Naive thymus-derived CD4-positive, alpha-beta T cell (primary cell): ENCODE data around the gene TMEM108. TPM values are rescaled to one million over a fixed set of nuclear protein-coding genes. Genes with fewer than 3 reads are reported as not detected.

Experiments used
- ATAC-seq: fragments of 150-1000 bp; cut with Tn5 transposase; 2 replicates; pipeline ENCODE4 v1.10.0; 2021; ENCODE audit warnings: mild to moderate bottlenecking, moderate library complexity
- CTCF ChIA-PET: fragments of 350-600 bp; sonication (Branson Sonifier 250); formaldehyde crosslinking; loops from one replicate; lab custom pipeline; 2021; ENCODE audit warnings: antibody characterized with exemption; lab: Charles Lee
- POLR2A ChIA-PET: fragments of 350-600 bp; sonication (Branson Sonifier 250); formaldehyde crosslinking; loops from one replicate; lab custom pipeline; 2021; ENCODE audit warnings: antibody characterized with exemption, inconsistent platforms; lab: Charles Lee
- DNase-seq, 9 donors: peaks; one replicate each; pipeline versions ENCODE4 v3.0.0 to v3.0.0-alpha.2; 2020 to 2022; ENCODE audit warnings: mixed read lengths in 1 of 9
- H3K27ac ChIP-seq: one replicate; pipeline ENCODE4 v1.7.0; 2013; ENCODE audit warnings: mild to moderate bottlenecking, low read depth, low read length, moderate library complexity
- H3K27me3 ChIP-seq, 2 donors: one replicate each; pipeline ENCODE4 v1.7.0; 2013; ENCODE audit warnings: low read length in 2 of 2, mild to moderate bottlenecking in 2 of 2, moderate library complexity in 2 of 2; ENCODE audit not compliant: control insufficient read depth in 2 of 2, insufficient read depth in 2 of 2
- H3K36me3 ChIP-seq, 3 experiments: 1 replicate in 2 of 3; 2 replicates in 1 of 3; pipeline ENCODE4 v1.7.0; 2013; ENCODE audit warnings: low read length in 3 of 3, mild to moderate bottlenecking in 3 of 3, moderate library complexity in 1 of 3; ENCODE audit not compliant: insufficient read depth in 3 of 3, control insufficient read depth in 2 of 3
- H3K4me1 ChIP-seq, 2 donors: one replicate each; pipeline ENCODE4 v1.7.0; 2013; ENCODE audit warnings: low read length in 2 of 2, mild to moderate bottlenecking in 2 of 2, moderate library complexity in 1 of 2; ENCODE audit not compliant: control insufficient read depth in 2 of 2, insufficient read depth in 2 of 2
- H3K4me3 ChIP-seq: 2 replicates; pipeline ENCODE4 v1.7.0; 2013; ENCODE audit warnings: mild to moderate bottlenecking, low read length
- H3K9me3 ChIP-seq, 3 experiments: 1 replicate in 2 of 3; 2 replicates in 1 of 3; pipeline ENCODE4 v1.7.0; 2013; ENCODE audit warnings: low read length in 3 of 3; ENCODE audit not compliant: control insufficient read depth in 2 of 3
- H3K27ac Mint-ChIP-seq, 9 donors: one replicate each; pipeline ENCODE4 v1.8.0; 2020 to 2022; ENCODE audit warnings: mixed read lengths in 9 of 9, mild to moderate bottlenecking in 8 of 9, moderate library complexity in 5 of 9, inconsistent platforms in 2 of 9
- H3K27me3 Mint-ChIP-seq, 5 donors: one replicate each; pipeline ENCODE4 v1.8.0; 2021 to 2022; ENCODE audit warnings: mixed read lengths in 5 of 5, mild to moderate bottlenecking in 1 of 5
- H3K36me3 Mint-ChIP-seq, 5 donors: one replicate each; pipeline ENCODE4 v1.8.0; 2020 to 2022; ENCODE audit warnings: mixed read lengths in 5 of 5, mild to moderate bottlenecking in 3 of 5, inconsistent platforms in 1 of 5
- H3K4me1 Mint-ChIP-seq, 7 donors: one replicate each; pipeline ENCODE4 v1.8.0; 2020 to 2022; ENCODE audit warnings: mixed read lengths in 7 of 7, mild to moderate bottlenecking in 3 of 7, inconsistent platforms in 1 of 7
- H3K4me3 Mint-ChIP-seq, 10 donors: one replicate each; pipeline ENCODE4 v1.8.0; 2020 to 2022; ENCODE audit warnings: mild to moderate bottlenecking in 10 of 10, mixed read lengths in 10 of 10, moderate library complexity in 6 of 10, inconsistent platforms in 2 of 10
- H3K9me3 Mint-ChIP-seq, 11 donors: one replicate each; pipeline ENCODE4 v1.8.0; 2020 to 2022; ENCODE audit warnings: mixed read lengths in 11 of 11, mild to moderate bottlenecking in 4 of 11, inconsistent platforms in 1 of 11, moderate library complexity in 1 of 11
- intact Hi-C, 2 donors: fragments of 100-400 bp; cut with micrococcal nuclease; formaldehyde crosslinking; loops; one replicate each; pipeline ENCODE4 v1.15.1; 2023
- polyA plus RNA-seq, 2 donors: library from polyadenylated mRNA; unstranded; fragments of 300-500 nt; fragmentation: Illumina TruSeq; gene quantifications; one replicate each; pipeline ENCODE4 v1.2.3, GENCODE V29; 2021
- total RNA-seq, 6 experiments: library from RNA in 5 of 6; stranded (reverse) in 5 of 6; gene quantifications; 1 replicate in 5 of 6; 2 replicates in 1 of 6; pipeline ENCODE4 v1.2.3 and lab custom pipeline; 2021 to 2026

TMEM108 gene
- total and polyA plus RNA-seq, 7 experiments from 2014 or later, result not detected

GRCh38 chr3:133197619-133198018 lies 159.4 kb downstream of the TMEM108 start:
- Histone ChIP-seq H3K4me1 (no peaks in the 10 kb centered on the region), H3K27ac (no peak overlapping the region), H3K4me3 (no peak overlapping the region), H3K27me3 (no peaks in the 10 kb centered on the region), H3K9me3 (no peaks in the 10 kb centered on the region), H3K36me3 (no peaks in the 10 kb centered on the region)
- ATAC-seq (no peak), DNase-seq (no peak)
- no peak overlapping the region for H3K4me3 Mint-ChIP-seq
- H3K27ac Mint-ChIP-seq, result no peak overlapping the region
- H3K4me1 Mint-ChIP-seq, result no peaks in the 10 kb centered on the region
- intact Hi-C loops, result no loop called here
- H3K27me3 Mint-ChIP-seq, result peaks cover 0 to 13% (median 5%) of the 10 kb centered on the region in 5 donors
- H3K9me3 Mint-ChIP-seq, result peaks cover 0 to 14% (median 5%) of the 10 kb centered on the region in 11 donors
- H3K36me3 Mint-ChIP-seq, result no peaks in the 10 kb centered on the region
- ChIA-PET CTCF (no interaction called here), POLR2A (no interaction called here)

DNA sequence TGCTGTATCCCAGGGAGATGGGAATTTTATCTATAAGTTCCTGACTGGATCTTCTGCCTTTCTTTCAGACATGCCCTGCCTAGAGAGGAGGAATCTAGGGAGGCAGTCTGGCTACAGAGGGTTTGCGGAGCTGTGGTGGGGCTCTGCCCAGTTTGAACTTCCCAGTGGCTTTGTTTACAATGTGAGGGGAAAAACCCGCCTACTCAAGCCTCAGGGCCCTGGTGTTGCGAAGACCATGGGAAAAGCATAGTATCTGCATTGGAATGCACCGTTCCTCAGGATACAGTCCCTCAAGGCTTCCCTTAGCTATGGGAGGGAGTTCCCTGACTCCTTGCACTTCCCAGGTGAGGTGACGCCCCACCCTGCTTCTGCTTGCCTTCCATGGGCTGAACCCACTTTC lies 168.7 kb downstream of the TMEM108 start:
- Histone ChIP-seq H3K4me3 (no peak overlapping the region), H3K4me1 (no peaks in the 10 kb centered on the region), H3K9me3 (no peaks in the 10 kb centered on the region), H3K36me3 (no peaks in the 10 kb centered on the region), H3K27ac (no peak overlapping the region), H3K27me3 (no peaks in the 10 kb centered on the region)
- ChIA-PET CTCF (no interaction called here), POLR2A (no interaction called here)
- H3K9me3 Mint-ChIP-seq, result peaks cover 2 to 18% (median 6%) of the 10 kb centered on the region in 11 donors
- H3K27ac Mint-ChIP-seq, result no peak overlapping the region
- ATAC-seq (no peak), DNase-seq (no peak)
- H3K36me3 Mint-ChIP-seq, result peaks cover 0 to 3% (median 0%) of the 10 kb centered on the region in 5 donors
- H3K4me1 Mint-ChIP-seq, result peaks cover 0 to 20% (median 0%) of the 10 kb centered on the region in 7 donors
- intact Hi-C loops, result no loop called here
- H3K4me3 Mint-ChIP-seq, result no peak overlapping the region
- peaks cover 11 to 29% (median 15%) of the 10 kb centered on the region in 5 donors for H3K27me3 Mint-ChIP-seq

- no peak overlapping the region for H3K27ac Mint-ChIP-seq
- intact Hi-C loops, result no loop called here
- Histone ChIP-seq H3K9me3 (no peaks in the 10 kb centered on the region), H3K4me3 (no peak overlapping the region), H3K4me1 (no peaks in the 10 kb centered on the region), H3K27ac (no peak overlapping the region), H3K36me3 (no peaks in the 10 kb centered on the region), H3K27me3 (no peaks in the 10 kb centered on the region)
- H3K4me1 Mint-ChIP-seq, result peaks cover 0 to 20% (median 0%) of the 10 kb centered on the region in 7 donors
- peaks cover 11 to 29% (median 13%) of the 10 kb centered on the region in 5 donors for H3K27me3 Mint-ChIP-seq
- POLR2A ChIA-PET, result no interaction called here
- peaks cover 0 to 15% (median 4%) of the 10 kb centered on the region in 11 donors for H3K9me3 Mint-ChIP-seq
- H3K4me3 Mint-ChIP-seq, result no peak overlapping the region
- CTCF ChIA-PET, result no interaction called here
- ATAC-seq, result no peak
- peaks cover 0 to 3% (median 0%) of the 10 kb centered on the region in 5 donors for H3K36me3 Mint-ChIP-seq
- DNase-seq, result no peak
Measured at GRCh38 chr3:133208184-133208583, 170.0 kb downstream of the TMEM108 start.

- Histone ChIP-seq H3K4me1 (no peaks in the 10 kb centered on the region), H3K27ac (no peak overlapping the region), H3K27me3 (no peaks in the 10 kb centered on the region), H3K36me3 (no peaks in the 10 kb centered on the region), H3K4me3 (no peak overlapping the region), H3K9me3 (no peaks in the 10 kb centered on the region)
- ATAC-seq, result peak; percentile 27
- ChIA-PET POLR2A (no interaction called here), CTCF (no interaction called here)
- peaks cover 5 to 21% (median 13%) of the 10 kb centered on the region in 5 donors for H3K27me3 Mint-ChIP-seq
- intact Hi-C loops, result no loop called here
- no peak for DNase-seq
- no peak overlapping the region for H3K27ac Mint-ChIP-seq
- H3K4me1 Mint-ChIP-seq, result peaks cover 0 to 20% (median 0%) of the 10 kb centered on the region in 7 donors
- H3K9me3 Mint-ChIP-seq, result peaks cover 0 to 3% (median 0%) of the 10 kb centered on the region in 11 donors
- peak overlapping the region in 1 of 10 donors; percentile 11 for H3K4me3 Mint-ChIP-seq
- H3K36me3 Mint-ChIP-seq, result peaks cover 0 to 2% (median 0%) of the 10 kb centered on the region in 5 donors
Measured at GRCh38 chr3:133209871-133210550, 171.8 kb downstream of the TMEM108 start.

GRCh38 chr3:133210656-133211055 lies 172.5 kb downstream of the TMEM108 start:
- no peaks in the 10 kb centered on the region for H3K9me3 ChIP-seq
- no peak overlapping the region for H3K27ac ChIP-seq
- H3K4me1 ChIP-seq, result no peaks in the 10 kb centered on the region
- Mint-ChIP-seq H3K27ac (no peak overlapping the region), H3K4me3 (no peak overlapping the region), H3K9me3 (peaks cover 0 to 2% (median 0%) of the 10 kb centered on the region in 11 donors), H3K36me3 (peaks cover 0 to 2% (median 0%) of the 10 kb centered on the region in 5 donors), H3K4me1 (peaks cover 0 to 20% (median 0%) of the 10 kb centered on the region in 7 donors), H3K27me3 (peaks cover 4 to 21% (median 12%) of the 10 kb centered on the region in 5 donors)
- CTCF ChIA-PET, result no interaction called here
- POLR2A ChIA-PET, result no interaction called here
- DNase-seq (no peak), ATAC-seq (no peak)
- no peaks in the 10 kb centered on the region for H3K27me3 ChIP-seq
- intact Hi-C loops, result no loop called here
- no peaks in the 10 kb centered on the region for H3K36me3 ChIP-seq
- no peak overlapping the region for H3K4me3 ChIP-seq

DNA sequence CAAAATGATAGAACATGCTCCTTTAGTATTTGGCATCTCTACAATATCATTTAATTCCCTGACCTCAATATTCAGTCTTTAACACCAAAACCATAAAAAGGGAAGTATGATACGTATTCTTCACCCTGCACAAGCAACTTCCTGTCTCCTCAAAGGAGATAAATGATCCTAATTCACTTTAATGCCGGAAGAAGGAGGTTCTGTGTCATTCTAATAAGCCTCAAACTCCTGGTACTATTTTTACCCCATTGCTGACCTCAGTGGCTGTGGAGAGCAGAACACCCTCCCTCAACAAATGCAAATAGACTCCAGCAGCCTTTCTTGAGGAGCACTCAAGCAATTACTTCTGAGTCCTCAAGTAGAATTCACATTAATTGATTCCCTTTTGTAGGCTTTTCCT lies 173.3 kb downstream of the TMEM108 start:
- no peak for DNase-seq
- Mint-ChIP-seq H3K36me3 (no peaks in the 10 kb centered on the region), H3K4me1 (peaks cover 0 to 20% (median 0%) of the 10 kb centered on the region in 7 donors), H3K27me3 (peaks cover 0 to 19% (median 6%) of the 10 kb centered on the region in 5 donors), H3K27ac (no peak overlapping the region), H3K4me3 (peak overlapping the region in 1 of 10 donors; percentile 9), H3K9me3 (peaks cover 0 to 2% (median 0%) of the 10 kb centered on the region in 11 donors)
- CTCF ChIA-PET, result no interaction called here
- peak; percentile 48 for ATAC-seq
- no peak overlapping the region for H3K4me3 ChIP-seq
- POLR2A ChIA-PET, result no interaction called here
- no peaks in the 10 kb centered on the region for H3K27me3 ChIP-seq
- no peaks in the 10 kb centered on the region for H3K36me3 ChIP-seq
- intact Hi-C loops, result no loop called here
- H3K4me1 ChIP-seq, result no peaks in the 10 kb centered on the region
- H3K9me3 ChIP-seq, result no peaks in the 10 kb centered on the region
- H3K27ac ChIP-seq, result no peak overlapping the region

GRCh38 chr3:133211856-133212255 lies 173.7 kb downstream of the TMEM108 start:
- H3K9me3 Mint-ChIP-seq, result peaks cover 0 to 2% (median 0%) of the 10 kb centered on the region in 11 donors
- no peak for DNase-seq
- H3K27ac ChIP-seq, result no peak overlapping the region

More at GRCh38 chr3:133211856-133212255, 173.7 kb downstream of the TMEM108 start:
- Mint-ChIP-seq H3K36me3 (no peaks in the 10 kb centered on the region), H3K27ac (no peak overlapping the region), H3K4me1 (peaks cover 0 to 20% (median 0%) of the 10 kb centered on the region in 7 donors), H3K27me3 (peaks cover 0 to 15% (median 5%) of the 10 kb centered on the region in 5 donors), H3K4me3 (no peak overlapping the region)
- no peaks in the 10 kb centered on the region for H3K36me3 ChIP-seq
- ChIA-PET CTCF (no interaction called here), POLR2A (no interaction called here)
- intact Hi-C loops, result no loop called here
- no peak overlapping the region for H3K4me3 ChIP-seq
- no peak for ATAC-seq
- no peaks in the 10 kb centered on the region for H3K9me3 ChIP-seq
- no peaks in the 10 kb centered on the region for H3K4me1 ChIP-seq
- H3K27me3 ChIP-seq, result no peaks in the 10 kb centered on the region
